Choroid plexus epithelial cell (primary cell): ENCODE measurements around the gene CLDND1.

Experiments used
- DNase-seq: peaks from one replicate; pipeline ENCODE4 v3.0.0-alpha.2; 2010; ENCODE audit warnings: low read depth
- H3K4me3 ChIP-seq: 2 replicates; pipeline ENCODE4 v1.5.1; 2011; ENCODE audit warnings: low read depth, mild to moderate bottlenecking, control low read depth, low read length, moderate library complexity
- CTCF ChIP-seq: conservative IDR thresholded peaks from 2 replicates; pipeline ENCODE4 v1.5.1; 2011; ENCODE audit warnings: low read depth, mild to moderate bottlenecking, control low read depth, inconsistent platforms, low read length, moderate library complexity

Gene CLDND1

DNA sequence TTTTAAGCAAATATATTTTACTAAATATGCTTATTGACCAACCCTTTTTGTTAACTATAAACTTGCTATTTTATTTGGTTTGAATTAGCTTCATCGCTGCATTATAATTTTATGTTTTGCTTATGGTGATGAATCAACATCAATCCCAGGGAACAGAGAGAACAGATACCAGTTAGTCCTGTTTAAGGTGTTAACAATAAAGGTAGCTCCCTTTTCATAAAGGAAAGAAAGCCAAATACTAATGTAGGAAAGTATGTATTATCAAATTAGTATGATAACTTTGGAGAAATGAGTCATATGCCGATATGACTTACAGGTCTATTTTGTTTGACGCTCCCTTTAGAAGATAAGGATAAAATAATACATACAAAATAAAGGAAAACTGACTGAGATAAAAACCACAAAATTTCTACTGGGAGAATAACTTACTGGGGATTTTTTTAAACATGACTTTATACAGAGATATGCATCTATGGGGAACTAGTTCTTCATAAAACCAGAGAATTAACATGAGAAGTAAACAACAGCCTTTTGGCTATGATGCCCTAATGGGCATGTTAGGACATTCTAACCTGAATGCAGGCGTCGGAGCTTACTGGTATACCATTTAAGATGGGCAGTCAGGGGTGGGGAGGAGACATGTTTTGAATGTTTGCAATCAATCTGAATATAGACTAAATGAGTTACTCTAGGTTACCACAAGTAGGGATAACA is 20.7 kb downstream of the CLDND1 start:
- DNase-seq = no peak
- H3K4me3 ChIP-seq = no peak overlapping the region
- TF ChIP-seq CTCF = no peak

- TF ChIP-seq CTCF = no peak
- no peak for DNase-seq
- H3K4me3 ChIP-seq = no peak overlapping the region
These were observed 21.4 kb downstream of the CLDND1 start for GRCh38 chr3:98501270-98501669.

DNA sequence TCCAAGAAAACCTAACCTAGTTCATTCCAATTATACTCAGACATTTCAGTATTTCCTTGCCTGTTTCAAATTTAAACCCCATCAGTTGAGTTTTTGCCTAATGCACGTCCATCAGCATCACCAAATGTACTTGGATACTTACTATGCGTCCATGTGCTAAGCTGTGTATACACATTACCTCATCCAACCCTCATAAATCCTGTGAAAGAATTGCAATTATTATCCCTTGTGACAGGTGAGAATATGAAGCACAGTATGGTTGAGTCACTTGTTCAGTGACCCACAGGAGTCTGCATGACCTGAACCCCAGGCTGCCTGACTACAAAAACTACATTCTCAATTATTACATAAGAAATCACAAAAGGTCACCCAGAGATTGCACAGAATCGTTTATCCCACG is 22.7 kb downstream of the CLDND1 start:
- no peak for TF ChIP-seq CTCF
- no peak for DNase-seq
- H3K4me3 ChIP-seq = no peak overlapping the region

DNA sequence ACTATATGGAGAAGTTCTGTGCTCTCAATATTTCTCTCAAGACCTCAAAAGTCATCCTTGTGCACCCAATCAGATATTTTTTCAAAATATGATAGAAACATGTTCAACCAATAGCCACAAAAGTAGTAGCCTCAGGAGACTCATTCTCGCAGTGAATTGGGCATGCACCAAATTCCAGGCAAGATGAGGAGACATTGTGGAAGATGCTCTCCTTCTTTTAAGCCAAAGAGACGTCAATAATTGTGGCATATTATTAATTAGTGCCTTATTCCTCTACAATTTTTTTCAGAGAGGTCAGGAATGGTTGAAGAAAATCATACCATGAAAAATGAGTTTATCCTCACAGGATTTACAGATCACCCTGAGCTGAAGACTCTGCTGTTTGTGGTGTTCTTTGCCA is 25.3 kb downstream of the CLDND1 start, which contains the start of gene OR5K2:
TSS of gene OR5K2 (plus strand) at position 301 of the 400 bp plus-strand sequence. CDS start at position 301, 0 bp downstream.
- H3K4me3 ChIP-seq = no peak within 1 kb of the TSS
- no peak for DNase-seq
- TF ChIP-seq CTCF = no peak

GRCh38 chr3:98483626-98484025 is 39.1 kb downstream of the CLDND1 start:
- TF ChIP-seq CTCF = no peak
- no peak for DNase-seq
- no peak overlapping the region for H3K4me3 ChIP-seq

DNA sequence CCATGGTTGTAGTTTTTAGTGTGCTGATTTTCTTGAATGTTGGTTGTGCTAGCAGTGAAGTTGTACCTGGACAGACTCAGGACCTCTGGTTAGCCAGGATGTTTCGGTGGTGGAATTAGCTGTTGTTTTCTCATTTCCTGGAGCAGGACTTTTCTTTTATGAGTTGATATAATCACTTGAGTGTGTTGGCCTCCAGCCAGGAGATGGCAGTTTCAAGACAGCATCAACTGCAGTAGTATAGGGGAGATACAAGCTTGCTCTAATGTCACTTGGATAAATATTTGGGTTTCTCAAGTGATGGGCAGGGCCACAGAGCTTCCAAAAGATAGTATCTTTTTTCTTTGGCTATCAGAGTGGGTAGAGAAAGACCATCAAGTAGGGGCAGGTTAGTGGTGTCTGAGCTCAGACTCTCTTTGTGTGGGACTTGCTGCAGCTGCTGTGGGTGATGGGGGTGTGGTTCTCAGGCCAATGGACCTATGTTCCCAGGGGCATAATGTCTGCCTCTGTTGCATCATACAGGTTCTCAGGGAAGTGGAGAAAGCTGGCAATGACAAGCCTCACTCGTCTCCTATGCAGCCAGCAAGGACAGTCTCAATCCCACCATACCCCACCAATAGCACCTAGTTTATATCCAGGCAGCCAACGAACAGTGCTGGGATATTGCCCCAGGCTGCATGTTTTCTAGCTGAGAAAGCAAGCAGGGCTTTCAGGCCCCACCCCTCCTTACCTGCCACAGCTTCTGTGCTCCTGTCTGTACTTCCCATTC is 39.8 kb downstream of the CLDND1 start:
- TF ChIP-seq CTCF = no peak
- H3K4me3 ChIP-seq = no peak overlapping the region
- DNase-seq = no peak
